ENCODE results near the gene TEAD1.
A peak's percentile ranks its signal among the peaks of the same experiment; 100 is the strongest.

Gene TEAD1

DNA sequence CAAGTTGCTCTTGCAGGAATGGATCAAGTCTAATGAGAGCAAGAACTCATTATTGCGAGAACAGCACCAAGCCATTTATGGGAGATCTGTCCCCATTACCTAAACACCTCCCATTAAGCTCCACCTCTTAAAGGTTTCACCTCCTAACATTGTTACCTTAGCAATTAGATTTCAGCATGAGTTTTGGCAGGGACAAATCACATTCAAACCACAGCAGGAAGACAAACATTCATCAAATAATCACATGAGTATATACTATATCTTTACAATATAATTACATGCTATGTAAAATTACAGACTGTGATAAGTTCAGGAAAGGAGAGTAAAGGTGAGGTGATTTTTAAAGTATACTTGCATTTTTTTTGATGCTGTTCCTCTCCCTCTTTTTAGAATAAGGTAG lies 6.6 kb upstream of the TEAD1 start:
- no peak for DNase-seq

DNA sequence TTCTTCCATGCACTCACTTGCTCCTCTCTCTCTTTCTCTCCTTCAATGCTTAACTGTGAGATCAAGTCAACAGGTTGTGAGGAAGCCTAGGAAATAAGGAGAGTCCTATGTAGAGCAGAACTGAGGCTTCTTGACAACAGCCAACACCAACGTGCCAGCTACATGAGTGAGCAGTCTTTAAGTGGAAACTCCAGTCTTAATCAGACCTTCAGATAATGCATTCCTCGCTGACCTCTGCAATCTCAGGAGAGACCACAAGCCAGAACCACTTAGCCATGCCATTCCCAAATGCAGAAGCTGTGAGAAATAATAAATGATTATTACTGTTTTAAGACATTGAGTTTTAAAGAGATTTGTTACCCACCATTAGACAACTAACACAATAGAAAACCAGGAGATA lies 6.1 kb upstream of the TEAD1 start:
- no peak for DNase-seq

DNA sequence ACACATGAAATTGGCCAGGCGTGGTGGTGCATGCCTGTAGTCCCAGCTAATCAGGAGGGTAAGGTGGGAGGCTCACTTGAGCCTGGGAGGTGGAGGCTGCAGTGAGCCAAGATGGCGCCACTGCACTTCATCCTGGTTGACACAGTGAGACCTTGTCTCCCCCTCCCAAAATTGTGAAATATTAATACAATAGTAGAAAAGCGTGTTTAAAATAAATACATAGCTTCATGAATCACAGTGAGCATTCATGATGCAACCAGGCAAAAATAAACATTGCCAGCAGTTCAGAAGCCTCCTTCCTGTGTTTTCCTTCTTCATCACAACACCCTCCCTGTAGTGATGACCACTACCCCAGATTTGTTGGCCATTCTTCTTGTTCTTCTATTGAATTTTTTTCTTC lies 4.3 kb upstream of the TEAD1 start:
- DNase-seq: no peak

- DNase-seq: no peak
Measured at GRCh38 chr11:12671370-12671769, 2.9 kb upstream of the TEAD1 start.

DNA sequence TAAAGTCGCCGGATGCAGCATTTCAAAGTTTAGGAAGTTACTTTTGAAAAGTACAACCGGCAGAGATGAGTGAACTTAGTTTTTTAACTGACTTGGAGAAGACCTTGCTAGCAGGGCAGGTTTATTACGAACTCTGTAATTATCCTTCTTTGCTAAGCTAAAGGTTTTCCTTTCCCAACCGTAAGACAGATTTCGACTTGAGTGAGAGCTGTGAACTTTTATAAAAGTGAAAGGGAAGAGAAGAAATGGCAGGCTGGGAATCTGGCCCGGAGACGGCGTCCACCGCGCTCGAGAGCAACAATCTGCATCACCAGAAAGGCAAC lies 659 bp upstream of the TEAD1 start:
- DNase-seq: no peak

DNA sequence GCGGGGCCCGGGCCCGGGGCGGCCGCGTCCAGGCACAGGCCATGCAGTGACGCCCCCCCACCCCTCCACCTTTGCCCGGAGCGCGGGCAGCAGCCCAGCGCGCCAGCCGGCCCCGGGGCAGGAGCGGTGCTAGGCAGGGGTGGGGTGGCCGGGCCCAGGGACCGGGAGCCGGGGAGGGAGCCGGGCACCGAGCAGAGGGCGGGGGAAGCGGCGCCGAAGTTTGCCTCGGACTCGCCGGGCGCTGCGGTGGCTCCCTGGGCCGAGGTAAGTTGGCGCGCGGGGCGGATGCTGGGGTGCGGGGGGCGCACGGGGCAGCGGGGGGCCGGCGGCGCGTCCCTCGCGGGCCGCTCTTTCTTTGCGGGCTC lies 332 bp downstream of the TEAD1 start:
- DNase-seq: peak in 1 of 3 donors; percentile 29

GRCh38 chr11:12674936-12675696 lies 895 bp downstream of the TEAD1 start:
- peak in 1 of 3 donors; percentile 12 for DNase-seq

- no peak for DNase-seq
Measured at GRCh38 chr11:12675951-12676711, 1.9 kb downstream of the TEAD1 start.

DNA sequence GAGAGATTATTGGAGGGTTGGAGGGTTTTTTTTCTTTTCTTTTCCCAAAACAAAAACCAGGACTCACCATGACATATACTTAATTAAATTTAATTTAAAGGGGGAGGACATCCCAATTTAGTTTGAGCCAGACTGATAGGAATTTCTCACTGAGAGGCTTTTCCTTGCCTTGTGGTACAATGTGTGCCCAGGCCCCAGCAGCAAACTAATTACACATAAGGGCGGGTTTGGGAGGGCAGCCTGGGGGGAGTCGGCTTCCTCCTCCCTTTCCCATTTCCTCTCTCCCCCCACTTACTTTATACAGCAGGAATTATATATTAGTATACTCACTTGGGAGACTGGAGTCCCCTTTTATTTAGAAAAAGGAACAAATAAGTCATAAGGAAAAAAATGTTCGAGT lies 2.9 kb downstream of the TEAD1 start:
- DNase-seq: no peak

- DNase-seq: no peak
Measured at GRCh38 chr11:12678092-12678491, 3.9 kb downstream of the TEAD1 start.

GRCh38 chr11:12678991-12679390 lies 4.8 kb downstream of the TEAD1 start:
- no peak for DNase-seq

DNA sequence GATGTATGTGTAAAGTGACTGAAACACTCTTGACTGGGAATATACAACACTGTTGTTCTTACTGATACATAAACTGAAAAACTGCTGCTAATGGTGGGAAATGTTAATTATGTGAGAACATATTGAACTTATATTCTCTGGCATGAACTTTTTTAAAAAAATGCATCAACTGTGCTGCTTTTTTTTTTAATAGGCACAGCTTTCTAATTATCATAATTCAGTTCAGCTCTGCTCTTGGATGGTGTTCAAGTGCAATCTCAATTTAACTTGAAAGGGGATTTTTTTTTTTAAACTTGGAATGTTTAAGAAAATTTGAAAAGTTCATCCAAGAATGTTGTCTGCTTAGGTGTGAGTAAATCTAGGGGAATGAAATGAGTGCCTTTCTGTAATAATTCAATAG lies 5.2 kb downstream of the TEAD1 start:
- no peak for DNase-seq

- peak in 2 of 3 donors; percentile 15 to 33 for DNase-seq
Measured at GRCh38 chr11:12680246-12680939, 6.2 kb downstream of the TEAD1 start.

DNA sequence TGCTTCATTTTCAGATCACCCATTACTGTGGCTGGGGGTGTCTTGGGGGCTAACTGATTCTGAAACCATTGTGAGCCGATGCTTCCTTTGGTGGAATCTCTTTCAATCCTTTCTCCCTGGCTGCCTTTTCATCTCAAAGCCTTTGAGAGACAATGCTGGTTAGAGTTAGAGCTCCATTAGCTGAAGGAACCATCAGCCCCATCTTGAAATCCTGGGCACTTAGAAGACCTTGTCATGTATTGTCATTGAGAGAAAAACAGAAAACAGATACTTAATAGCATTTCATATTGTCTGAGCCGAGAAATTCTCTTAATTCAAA lies 6.7 kb downstream of the TEAD1 start:
- DNase-seq: no peak

GRCh38 chr11:12681466-12681865 lies 7.2 kb downstream of the TEAD1 start:
- no peak for DNase-seq

GRCh38 chr11:12682288-12682687 lies 8.1 kb downstream of the TEAD1 start:
- no peak for DNase-seq

GRCh38 chr11:12682737-12683500 lies 8.7 kb downstream of the TEAD1 start:
- DNase-seq: no peak

- DNase-seq: no peak
Measured at GRCh38 chr11:12683874-12684273, 9.7 kb downstream of the TEAD1 start.

DNA sequence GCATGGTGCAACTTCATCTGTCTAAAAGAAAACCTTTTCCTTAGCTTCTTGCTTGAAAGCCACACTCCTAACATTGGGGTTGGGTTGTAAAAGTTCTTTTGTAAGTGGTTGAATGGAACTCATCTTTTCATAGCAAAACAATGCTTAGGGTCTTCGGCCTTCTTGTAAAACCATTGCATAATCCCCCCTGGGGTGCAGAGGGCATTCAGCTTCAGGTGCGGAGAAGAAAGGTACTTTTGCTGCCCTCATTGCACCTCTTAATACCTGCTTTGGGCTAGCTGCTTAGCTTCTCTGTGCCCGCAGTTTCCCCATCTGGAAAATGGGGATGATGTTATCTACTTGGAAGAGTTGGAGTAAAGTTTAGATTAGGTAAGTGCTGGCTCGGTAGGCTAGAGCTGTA lies 10.1 kb downstream of the TEAD1 start:
- no peak for DNase-seq

DNA sequence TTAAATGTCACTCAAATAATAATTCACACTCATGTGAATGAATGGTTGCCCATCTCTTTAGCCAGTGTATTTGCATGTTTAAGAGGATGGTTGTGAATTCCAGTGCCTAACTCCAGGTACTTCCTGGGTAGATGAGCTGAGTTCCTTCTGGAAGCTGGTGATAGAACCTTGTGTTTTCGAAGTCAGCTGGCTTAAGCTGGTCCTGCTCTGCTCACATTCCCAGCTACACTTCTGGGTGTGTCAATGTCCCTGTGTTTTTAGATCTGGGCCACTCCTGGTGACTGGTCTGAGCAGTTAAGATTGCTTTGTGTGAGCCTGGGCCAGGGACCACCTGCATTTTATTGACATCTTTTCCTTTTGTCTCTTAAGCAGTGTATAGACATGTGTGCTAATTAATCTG lies 10.6 kb downstream of the TEAD1 start:
- DNase-seq: no peak

GRCh38 chr11:12685229-12685628 lies 11.0 kb downstream of the TEAD1 start:
- DNase-seq: no peak

DNA sequence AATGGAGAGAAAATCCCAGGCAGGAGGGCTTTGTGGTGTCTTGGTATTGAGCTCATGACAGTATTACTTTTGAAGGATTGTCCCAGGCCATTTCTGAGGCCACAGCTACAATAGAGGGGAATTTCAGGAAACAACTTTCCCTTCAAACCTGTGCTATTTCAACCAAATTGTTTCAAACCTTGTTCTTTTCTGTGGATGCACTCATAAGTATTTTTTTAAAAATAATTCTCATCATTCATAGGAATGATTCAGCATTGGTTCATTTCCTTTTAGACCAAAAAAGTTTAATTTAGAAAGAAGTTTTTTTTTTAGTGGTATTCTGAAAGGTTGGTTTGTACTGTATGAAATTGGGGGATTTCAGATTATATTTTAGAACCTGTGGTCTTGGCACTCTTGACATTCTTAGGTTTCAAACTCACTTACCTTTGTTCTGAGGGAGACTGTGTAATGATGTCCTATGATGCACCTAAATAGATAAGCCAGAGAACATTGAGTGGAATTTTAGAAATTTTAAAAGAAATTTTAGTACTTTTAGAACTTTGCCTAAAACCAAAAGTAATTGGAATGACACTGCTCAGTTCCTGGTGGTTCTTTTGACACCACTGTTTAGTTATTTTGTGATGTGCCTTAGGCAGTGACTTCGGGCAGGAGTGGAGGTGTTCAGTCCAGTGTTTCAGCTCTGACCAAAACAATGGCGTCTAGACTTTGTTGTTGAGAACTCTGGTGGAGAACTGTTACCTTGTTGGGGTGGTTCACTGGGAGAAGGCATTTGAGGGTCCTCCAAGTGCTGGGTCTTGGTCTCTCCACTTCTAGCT lies 12.2 kb downstream of the TEAD1 start:
- no peak for DNase-seq

GRCh38 chr11:12687216-12687623 lies 13.0 kb downstream of the TEAD1 start:
- DNase-seq: no peak
